SIG-M5 (cell line): ENCODE measurements around the gene LRRC74A.

Experiments
- DNase-seq: peaks from one replicate; lab custom pipeline; 2025; lab: John Stamatoyannopoulos, UW

The LRRC74A gene

GRCh38 chr14:76848879-76849278 lies 22.7 kb downstream of the LRRC74A start:
- no peak for DNase-seq

DNA sequence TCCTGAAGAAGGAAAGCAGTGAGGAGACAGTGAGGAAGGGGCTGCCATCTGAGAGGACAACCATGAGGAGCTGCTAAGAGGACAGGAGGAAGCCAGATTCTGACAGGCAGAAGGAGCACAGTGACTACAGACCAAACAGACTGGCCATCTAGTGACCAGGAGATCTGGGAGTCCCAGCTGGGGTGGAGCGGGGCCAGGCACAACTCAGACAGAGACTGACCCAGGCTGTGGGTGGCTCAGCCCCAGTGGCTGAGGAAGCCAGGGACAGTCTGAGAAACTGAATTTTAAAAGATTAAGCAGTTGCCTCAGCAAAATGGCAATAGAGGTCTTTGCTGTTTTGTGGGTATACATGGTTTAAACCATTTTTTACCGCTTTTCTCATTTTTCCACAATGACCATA lies 28.9 kb downstream of the LRRC74A start:
- no peak for DNase-seq

DNA sequence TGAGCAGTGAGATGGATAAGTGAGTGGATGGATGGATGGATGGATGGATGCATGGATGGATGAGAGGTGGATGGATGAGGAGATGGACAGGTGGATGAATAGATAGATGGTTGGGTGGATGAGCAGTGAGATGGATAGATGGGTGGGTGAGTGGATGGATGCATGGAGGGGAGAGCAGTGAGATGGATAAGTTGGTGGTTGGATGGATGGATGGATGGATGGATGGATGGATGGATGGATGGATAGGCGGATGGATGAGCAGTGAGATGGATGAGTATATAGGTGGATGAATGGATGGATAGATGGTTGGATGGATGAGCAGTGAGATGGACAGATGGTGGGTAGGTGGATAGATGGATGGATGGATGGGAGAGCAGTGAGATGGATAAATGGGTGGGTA lies 30.6 kb downstream of the LRRC74A start:
- DNase-seq, result no peak

DNA sequence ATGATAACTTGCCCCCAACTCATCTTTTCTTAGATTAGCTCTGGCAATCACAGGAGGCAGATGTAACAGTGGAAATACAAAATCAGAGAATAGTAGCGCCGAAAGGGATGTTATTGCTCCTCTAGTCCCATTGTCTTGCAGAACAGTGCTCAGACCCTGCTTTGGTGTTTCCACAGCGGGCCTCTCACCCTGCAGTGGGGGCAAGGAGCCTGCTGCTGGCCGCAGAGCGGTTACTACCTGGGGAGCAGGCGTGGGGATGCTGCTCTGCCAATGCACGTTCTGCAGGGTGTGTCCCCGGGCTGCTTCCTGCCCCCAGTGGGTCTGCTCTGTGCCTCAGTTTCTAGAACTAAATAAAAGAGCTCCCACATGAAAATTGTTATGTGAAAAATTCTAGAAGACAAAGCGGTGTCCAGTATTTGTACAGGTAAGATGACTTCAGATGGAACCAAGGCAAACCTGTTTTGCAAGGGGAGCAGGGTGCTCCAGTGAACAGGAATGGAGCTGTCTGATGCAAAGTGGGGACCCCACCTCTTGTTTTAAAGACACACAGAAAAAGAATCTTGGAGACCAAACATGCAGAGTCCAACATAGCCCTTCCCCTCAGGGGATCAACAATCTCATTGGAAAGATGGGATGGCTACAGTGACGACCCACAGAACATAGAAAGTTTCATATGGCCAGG lies 35.5 kb downstream of the LRRC74A start:
- no peak for DNase-seq

DNA sequence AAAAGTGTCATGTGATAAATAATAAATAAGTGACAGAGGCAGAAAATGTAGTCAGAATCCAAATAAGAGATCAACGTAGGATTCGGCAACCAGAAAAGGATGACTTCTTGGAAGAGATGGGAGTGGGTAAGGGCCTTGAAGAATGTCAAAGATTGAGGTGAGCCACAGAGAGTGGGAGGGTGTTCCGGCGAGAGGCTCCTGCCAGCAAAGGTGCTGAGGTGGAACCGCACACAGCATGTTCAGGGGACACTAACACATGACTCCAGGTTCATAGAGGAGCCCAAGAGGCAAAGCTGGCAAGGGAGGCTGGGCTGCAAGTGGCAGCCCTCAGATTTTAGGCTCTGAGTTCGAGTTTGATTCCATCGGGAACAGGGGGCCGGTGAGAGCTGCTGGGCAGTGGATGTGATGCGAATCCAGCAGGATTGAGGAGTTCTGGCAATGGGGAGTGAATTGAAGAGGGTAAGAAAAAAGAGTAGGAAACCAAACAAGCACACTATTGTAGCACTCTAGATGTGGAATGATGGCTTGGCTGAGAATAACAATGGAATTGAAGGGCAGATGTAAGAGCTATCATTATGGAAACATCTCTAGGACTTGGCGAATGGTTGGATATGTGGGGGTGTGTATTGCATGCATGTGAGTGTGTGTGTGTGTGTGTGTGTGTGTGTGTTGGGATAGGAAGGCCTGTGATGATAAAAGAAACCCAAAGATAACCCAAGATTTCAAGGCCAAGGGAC lies 36.5 kb downstream of the LRRC74A start:
- DNase-seq, result no peak

DNA sequence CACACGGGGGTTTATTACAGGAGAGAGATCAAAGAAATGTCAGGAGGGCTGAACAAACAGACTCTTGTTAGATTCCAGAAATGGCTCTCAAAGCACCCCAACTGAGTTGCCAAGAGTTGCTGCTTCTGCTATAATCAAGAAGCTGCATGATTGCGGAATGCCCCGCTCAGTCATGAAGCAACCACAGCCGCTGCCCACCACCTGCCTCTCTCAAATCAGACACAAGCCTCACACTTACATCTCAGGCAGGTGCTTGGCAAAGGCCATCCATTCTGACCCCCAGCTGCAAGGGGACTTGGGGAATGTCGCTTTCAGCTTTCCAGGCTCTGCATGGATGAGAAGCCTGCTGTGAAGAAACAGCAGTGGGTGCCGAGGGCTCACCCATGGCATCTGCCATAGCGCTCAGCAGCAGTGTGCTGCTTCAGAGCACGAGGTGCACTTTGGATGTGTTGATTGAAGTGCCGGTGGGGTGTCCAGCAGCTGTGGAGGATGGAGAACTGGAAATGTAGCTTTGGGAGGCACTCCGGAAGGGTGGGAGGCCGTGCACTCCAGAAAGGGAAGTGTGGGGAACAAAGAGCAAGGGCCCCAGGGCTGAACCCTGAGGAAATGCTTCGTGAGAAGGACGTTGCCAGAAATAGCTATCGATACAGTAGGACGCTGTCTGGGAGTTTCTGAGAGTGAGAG lies 37.7 kb downstream of the LRRC74A start:
- DNase-seq, result no peak

GRCh38 chr14:76866456-76866855 lies 40.2 kb downstream of the LRRC74A start:
- DNase-seq, result no peak

DNA sequence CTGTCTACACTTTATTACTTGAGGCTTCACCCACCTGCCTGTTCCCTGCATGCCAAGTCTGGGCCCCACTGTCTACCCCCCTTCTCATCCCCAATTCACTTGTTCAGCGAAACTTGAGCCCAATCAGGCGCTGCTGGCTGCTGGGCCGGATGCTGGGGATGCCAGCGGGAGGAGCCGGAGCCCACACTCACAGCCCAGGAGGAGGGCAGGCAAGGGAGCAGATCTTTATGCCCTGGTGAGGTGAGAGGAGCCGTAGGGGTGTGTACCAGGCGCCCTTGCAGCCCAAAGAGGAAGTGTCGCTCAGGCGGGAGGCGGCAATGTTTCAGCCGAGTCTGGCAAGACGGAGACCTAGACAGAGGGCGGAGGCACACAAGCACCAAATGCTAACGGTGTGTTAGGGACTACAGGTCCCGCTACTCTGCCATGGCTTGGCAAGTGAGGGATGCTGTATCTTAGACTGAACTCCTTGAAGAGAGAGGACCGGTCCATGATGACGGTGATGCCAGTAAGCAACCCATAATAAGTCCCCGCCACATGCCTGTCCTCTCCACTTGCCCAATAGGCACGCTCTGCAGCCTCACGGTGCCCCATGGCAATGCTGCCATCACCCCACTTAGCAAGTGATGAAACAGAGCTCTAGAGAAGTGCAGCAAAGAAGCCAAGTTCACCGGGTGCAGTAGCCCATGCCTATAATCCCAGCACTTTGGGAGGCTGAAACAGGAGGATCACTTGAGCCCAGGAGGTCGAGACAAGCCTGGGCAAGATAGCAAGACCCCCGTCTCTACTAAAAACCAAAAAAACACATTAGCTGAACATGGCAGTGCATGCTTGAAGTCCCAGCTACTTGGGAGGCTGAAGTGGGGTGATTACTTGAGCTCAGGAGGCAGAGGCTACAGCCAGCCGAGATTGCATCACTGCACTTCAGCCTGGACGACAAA lies 41.6 kb downstream of the LRRC74A start:
- DNase-seq, result no peak

GRCh38 chr14:76868454-76869170 lies 42.4 kb downstream of the LRRC74A start:
- no peak for DNase-seq

GRCh38 chr14:76870166-76870565 lies 44.0 kb downstream of the LRRC74A start:
- no peak for DNase-seq

- DNase-seq, result no peak
Measured at GRCh38 chr14:76872796-76873432, 46.7 kb downstream of the LRRC74A start.

- DNase-seq, result no peak
Measured at GRCh38 chr14:76874734-76875133, 48.5 kb downstream of the LRRC74A start.

- DNase-seq, result no peak
Measured at GRCh38 chr14:76876076-76876475, 49.9 kb downstream of the LRRC74A start.

GRCh38 chr14:76877871-76878270 lies 51.7 kb downstream of the LRRC74A start:
- DNase-seq, result no peak

DNA sequence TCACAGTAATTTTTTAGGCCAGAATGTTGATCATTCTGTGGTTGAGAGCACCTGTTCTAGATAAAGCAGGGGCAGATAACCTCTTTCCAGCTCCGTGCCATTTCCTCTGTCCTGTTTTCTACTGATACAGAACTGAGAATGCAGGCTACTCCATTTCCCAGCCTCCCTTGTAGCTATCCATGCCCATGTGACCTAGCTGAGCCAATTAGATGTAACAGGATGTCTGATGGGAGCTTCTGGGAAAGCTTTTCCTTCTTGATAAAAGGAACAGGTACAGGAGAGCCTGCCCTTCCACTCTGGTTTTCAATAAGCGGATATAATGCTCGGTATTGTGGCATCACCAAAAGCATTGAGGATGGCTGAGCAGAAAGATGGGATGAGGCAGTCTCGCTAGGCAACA lies 54.2 kb downstream of the LRRC74A start:
- no peak for DNase-seq

DNA sequence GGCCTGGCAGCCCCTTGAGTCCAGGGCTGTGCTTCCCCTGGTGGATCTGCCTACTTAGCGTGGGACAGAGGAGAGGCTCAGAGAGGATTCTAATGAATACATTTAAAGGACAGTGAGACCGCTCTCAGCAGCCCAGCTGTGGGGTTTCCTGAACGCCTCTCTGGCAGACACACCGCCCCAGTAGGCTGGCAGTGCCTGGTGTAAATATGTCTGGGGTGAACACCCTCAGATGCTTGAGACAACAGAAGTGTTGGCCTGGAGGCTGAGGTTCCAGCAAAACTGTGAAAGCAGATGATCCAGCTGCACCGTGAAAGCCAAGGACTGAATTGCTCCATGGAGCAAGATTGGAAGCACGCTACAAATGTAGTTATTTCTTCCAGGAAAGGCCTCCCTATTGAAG lies 55.1 kb downstream of the LRRC74A start:
- DNase-seq, result no peak

DNA sequence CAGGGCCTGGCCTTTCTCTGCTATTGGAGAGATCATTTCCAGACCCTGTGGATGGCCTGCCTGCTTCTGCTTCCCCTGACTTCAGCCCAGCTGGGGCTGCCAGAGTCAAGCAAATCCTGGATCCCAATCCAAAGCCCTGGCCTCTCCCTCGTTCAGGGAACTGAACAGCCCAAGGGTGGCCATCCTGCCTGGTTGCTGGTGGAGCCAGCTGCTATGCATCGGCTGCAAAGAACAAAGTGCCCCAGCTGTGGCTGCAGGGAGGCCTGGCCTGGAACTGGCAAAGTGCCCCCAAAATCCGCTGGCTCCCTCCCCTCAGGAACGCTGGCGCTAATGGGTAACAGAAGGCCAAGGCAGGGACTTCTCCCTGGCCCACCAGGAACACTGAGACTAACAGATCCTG lies 56.4 kb downstream of the LRRC74A start:
- no peak for DNase-seq

- DNase-seq, result no peak
Measured at GRCh38 chr14:76883447-76883846, 57.2 kb downstream of the LRRC74A start.

DNA sequence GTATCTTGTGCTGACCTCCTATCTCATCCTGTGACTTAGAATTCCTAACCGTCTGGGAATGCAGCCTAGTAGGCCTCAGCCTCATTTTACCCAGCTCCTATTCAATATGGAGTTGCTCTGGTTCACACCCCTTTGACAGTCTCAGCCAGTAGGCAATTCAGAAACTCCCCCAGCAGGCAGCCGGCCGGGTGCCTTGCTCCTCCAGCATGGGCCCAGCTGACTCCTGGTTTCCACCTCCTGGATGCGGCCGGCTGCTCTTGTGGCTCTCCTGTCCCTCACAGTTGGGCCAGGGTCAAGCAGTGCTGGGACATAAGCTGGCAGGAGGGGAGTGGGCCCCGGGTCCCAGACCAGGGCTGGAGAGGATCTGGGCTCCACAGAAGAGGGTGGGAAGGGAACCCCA lies 58.2 kb downstream of the LRRC74A start:
- DNase-seq, result no peak

- DNase-seq, result no peak
Measured at GRCh38 chr14:76884853-76885276, 58.7 kb downstream of the LRRC74A start.

DNA sequence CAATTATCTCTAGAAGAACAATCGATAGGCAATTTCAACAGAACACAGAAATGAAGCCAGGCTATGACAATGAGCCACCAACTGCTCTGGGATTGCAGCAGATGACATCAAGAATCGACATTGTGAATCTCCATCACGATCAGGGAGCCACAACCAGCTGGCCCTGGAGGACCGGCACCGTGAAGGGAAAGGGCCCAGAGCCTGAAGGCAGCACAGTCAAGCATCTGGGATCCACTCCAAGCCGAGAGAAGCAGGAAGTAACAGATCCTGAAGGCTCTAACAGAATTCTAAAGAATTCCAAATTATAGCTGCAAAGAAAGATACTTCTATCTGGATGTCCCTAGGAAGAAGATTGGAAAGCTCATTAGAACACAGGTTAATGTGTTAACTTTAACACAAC lies 61.0 kb downstream of the LRRC74A start:
- no peak for DNase-seq
